Mucosa of rectum (tissue), 2 donors: ENCODE data around the gene ATP1A3.
"Not testable (repeated sequence)": the region's sequence is repeated elsewhere in the genome, so short reads cannot be mapped to it uniquely, and the experiment has no call there.

Experiments
- H3K27ac ChIP-seq, 2 donors: one replicate each; pipeline ENCODE4 v1.7.0; 2013; ENCODE audit warnings: inconsistent platforms in 2 of 2, low read depth in 2 of 2, low read length in 2 of 2
- H3K27me3 ChIP-seq, 2 donors: one replicate each; pipeline ENCODE4 v1.7.0; 2013; ENCODE audit warnings: low read length in 2 of 2; ENCODE audit not compliant: control insufficient read depth in 2 of 2, insufficient read depth in 2 of 2
- H3K36me3 ChIP-seq, 2 donors: one replicate each; pipeline ENCODE4 v1.7.0; 2013; ENCODE audit warnings: low read length in 2 of 2; ENCODE audit not compliant: control insufficient read depth in 2 of 2, insufficient read depth in 2 of 2
- H3K4me1 ChIP-seq, 2 donors: one replicate each; pipeline ENCODE4 v1.7.0; 2013; ENCODE audit warnings: low read length in 2 of 2, mild to moderate bottlenecking in 1 of 2; ENCODE audit not compliant: control insufficient read depth in 2 of 2, insufficient read depth in 2 of 2
- H3K4me3 ChIP-seq, 2 donors: one replicate each; pipeline ENCODE4 v1.7.0; 2013; ENCODE audit warnings: low read length in 2 of 2
- H3K9ac ChIP-seq, 2 donors: one replicate each; pipeline ENCODE4 v1.7.0; 2013; ENCODE audit warnings: low read length in 2 of 2, low read depth in 1 of 2, mild to moderate bottlenecking in 1 of 2
- H3K9me3 ChIP-seq, 2 donors: one replicate each; pipeline ENCODE4 v1.7.0; 2013; ENCODE audit warnings: low read length in 2 of 2; ENCODE audit not compliant: control insufficient read depth in 2 of 2
- donor health status: healthy.
- donor health status: Normal muscosa, but diverticular disease.

The ATP1A3 gene

DNA sequence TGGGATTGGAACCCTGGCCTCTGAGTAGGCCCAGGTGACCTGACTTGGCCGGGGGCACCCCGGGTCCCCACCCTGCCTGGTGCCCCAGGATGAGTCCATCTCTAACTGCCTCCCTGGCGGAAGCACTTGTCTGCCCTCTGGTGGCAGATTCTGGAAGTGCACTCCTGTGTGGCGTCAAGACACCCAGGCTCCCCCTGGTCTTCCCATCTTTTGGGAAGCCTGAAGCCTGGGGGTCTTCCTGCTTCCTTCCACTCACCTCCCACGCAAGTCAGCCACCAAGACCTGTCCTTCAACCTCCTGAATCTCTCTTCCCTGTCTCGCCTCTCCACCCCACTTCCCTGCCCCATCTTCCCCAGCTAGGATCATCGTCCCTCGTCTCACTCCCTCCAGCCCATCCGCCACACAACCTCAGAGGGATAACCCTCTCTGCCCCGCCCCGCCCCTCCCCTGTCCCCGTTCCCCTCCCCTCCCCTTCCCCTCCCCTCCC is 42.3 kb downstream of the ATP1A3 start:
- Histone ChIP-seq H3K9ac (no peak overlapping the region), H3K27ac (no peak overlapping the region), H3K4me3 (no peak overlapping the region), H3K4me1 (peaks cover 5 to 9% of the 10 kb centered on the region in 2 donors), H3K27me3 (no peaks in the 10 kb centered on the region), H3K9me3 (no peaks in the 10 kb centered on the region), H3K36me3 (peaks cover 0 to 2% of the 10 kb centered on the region in 2 donors)

DNA sequence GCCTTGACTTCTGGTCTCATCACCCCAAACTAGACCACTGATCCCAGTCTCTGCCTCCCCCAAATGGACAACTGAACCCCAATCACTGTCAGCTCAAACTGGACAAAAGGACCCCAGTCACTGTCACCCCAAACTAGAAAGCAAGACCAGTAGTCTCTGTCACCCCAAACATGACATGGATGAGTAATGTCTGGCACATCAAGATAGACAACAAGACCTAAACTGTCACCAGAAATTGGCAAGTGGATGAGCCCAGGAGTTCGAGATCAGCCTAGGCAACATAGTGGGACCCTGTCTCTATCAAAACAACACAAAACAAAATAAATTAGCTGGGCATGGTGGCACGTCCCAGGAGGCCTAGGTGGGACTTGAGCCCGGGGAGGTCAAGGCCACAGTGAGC is 46.9 kb downstream of the ATP1A3 start:
- Histone ChIP-seq H3K36me3 (no peaks in the 10 kb centered on the region), H3K9ac (no peak overlapping the region)

GRCh38 chr19:41945135-41945766 is 48.8 kb downstream of the ATP1A3 start:
- no peaks in the 10 kb centered on the region for H3K9me3 ChIP-seq
- H3K4me1 ChIP-seq: peaks cover 0 to 6% of the 10 kb centered on the region in 2 donors
- no peaks in the 10 kb centered on the region for H3K36me3 ChIP-seq
- peak overlapping the region; percentile 20 to 69 for H3K27ac ChIP-seq
- no peak overlapping the region for H3K9ac ChIP-seq
- no peak overlapping the region for H3K4me3 ChIP-seq
- peaks cover 3 to 4% of the 10 kb centered on the region in 2 donors for H3K27me3 ChIP-seq

More for the DNA sequence above, 46.9 kb downstream of the ATP1A3 start:
- no peaks in the 10 kb centered on the region for H3K9me3 ChIP-seq
- no peaks in the 10 kb centered on the region for H3K27me3 ChIP-seq
- no peaks in the 10 kb centered on the region for H3K4me1 ChIP-seq
- H3K27ac ChIP-seq: no peak overlapping the region
- H3K4me3 ChIP-seq: no peak overlapping the region

- Histone ChIP-seq H3K27me3 (peaks cover 3 to 4% of the 10 kb centered on the region in 2 donors), H3K27ac (peak overlapping the region in 1 of 2 donors; percentile 69), H3K4me1 (peaks cover 0 to 6% of the 10 kb centered on the region in 2 donors), H3K9ac (no peak overlapping the region), H3K36me3 (no peaks in the 10 kb centered on the region), H3K9me3 (no peaks in the 10 kb centered on the region), H3K4me3 (no peak overlapping the region)
Observed at GRCh38 chr19:41944336-41944735, 49.7 kb downstream of the ATP1A3 start.

GRCh38 chr19:41941410-41942202 is 52.4 kb downstream of the ATP1A3 start:
- H3K27ac ChIP-seq: peak overlapping the region in 1 of 2 donors; percentile 48
- peaks cover 0 to 6% of the 10 kb centered on the region in 2 donors for H3K4me1 ChIP-seq
- H3K9ac ChIP-seq: no peak overlapping the region
- no peaks in the 10 kb centered on the region for H3K9me3 ChIP-seq
- no peak overlapping the region for H3K4me3 ChIP-seq
- no peaks in the 10 kb centered on the region for H3K36me3 ChIP-seq
- H3K27me3 ChIP-seq: peaks cover 3 to 4% of the 10 kb centered on the region in 2 donors

- H3K4me3 ChIP-seq: peak overlapping the region; percentile 67 to 72
- H3K27ac ChIP-seq: peak overlapping the region in 1 of 2 donors; percentile 48
- no peaks in the 10 kb centered on the region for H3K9me3 ChIP-seq
- H3K36me3 ChIP-seq: no peaks in the 10 kb centered on the region
- H3K9ac ChIP-seq: peak overlapping the region in 1 of 2 donors; percentile 68
- peaks cover 0 to 6% of the 10 kb centered on the region in 2 donors for H3K4me1 ChIP-seq
- H3K27me3 ChIP-seq: peaks cover 8 to 11% of the 10 kb centered on the region in 2 donors
Observed at GRCh38 chr19:41940731-41941409, 53.2 kb downstream of the ATP1A3 start.

DNA sequence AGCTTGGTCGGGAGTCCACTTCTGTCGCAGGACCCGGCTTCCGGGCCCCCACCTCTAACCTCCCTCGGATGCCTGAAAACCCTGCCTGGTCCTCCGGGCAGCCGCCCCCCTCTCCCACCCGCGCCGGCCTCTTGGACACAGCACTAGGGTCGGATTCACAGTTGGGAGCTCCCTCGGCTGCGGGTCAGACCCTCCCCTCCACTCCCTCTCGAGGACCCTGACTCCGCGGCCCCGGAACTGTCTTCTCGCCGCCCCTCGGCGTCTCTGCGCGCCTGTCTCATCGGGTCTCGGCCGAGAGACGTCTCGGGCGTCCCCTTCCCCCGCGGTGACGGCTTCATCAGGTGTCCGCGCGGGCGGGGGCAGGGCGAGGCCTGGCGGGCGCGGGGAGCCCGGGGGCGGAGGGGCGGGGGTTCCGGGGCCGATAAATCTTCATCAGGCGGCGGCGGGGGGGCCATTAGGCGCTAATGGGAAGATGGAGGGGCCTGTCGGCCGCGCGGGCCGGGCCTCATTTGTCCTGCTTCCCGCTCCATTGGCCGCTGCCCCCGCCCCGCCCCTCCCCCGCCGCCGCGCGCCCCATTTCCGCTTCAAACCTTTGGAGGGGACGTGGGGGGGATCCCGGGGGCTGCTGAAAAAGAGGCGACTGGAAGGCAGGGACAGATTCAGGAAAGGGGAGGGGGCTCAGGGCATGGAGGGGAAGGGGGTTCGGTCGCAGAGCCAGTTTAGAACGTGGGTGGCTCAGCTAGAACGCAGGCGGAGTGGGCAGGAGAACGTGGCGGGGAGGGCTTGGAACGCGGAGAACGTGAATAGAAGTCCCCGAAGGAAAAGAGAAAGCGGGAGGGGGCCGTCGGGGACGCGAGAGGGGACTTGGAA is 53.9 kb downstream of the ATP1A3 start:
- Histone ChIP-seq H3K4me3 (peak overlapping the region; percentile 67 to 72), H3K36me3 (no peaks in the 10 kb centered on the region), H3K9me3 (no peaks in the 10 kb centered on the region), H3K27ac (peak overlapping the region in 1 of 2 donors; percentile 48), H3K4me1 (peaks cover 0 to 10% of the 10 kb centered on the region in 2 donors), H3K27me3 (peaks cover 8 to 16% of the 10 kb centered on the region in 2 donors), H3K9ac (peak overlapping the region; percentile 68)

DNA sequence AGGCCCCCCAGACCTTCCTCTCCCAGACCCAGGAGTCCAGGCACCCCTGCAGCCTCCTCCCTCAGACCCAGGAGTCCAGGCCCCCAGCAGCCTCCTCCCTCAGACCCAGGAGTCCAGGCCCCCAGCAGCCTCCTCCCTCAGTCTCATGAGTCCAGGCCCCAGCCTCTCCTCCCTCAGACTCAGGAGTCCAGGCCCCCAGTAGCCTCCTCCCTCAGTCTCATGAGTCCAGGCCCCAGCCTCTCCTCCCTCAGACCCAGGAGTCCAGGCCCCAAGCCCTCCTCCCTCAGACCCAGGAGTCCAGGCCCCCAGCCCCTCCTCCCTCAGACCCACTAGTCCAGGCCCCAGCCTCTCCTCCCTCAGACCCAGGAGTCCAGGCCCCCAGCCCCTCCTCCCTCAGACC is 54.8 kb downstream of the ATP1A3 start:
- H3K9ac ChIP-seq, H3K36me3 ChIP-seq, H3K9me3 ChIP-seq, H3K27ac ChIP-seq, H3K4me3 ChIP-seq: not testable (repeated sequence)
- Histone ChIP-seq H3K4me1 (peaks cover 0 to 12% of the 10 kb centered on the region in 2 donors), H3K27me3 (peaks cover 8 to 18% of the 10 kb centered on the region in 2 donors)
